GM12891 (cell line): ENCODE data around the gene ECSCR.

Source experiments
- POLR2A ChIP-seq: IDR thresholded peaks from 2 replicates; pipeline ENCODE4 v1.6.1; 2011; ENCODE audit warnings: low read depth, low read length, control low read depth
- POLR2AphosphoS5 ChIP-seq: IDR thresholded peaks from 2 replicates; pipeline ENCODE4 v1.6.1; 2011; ENCODE audit warnings: low read depth, low read length, control low read depth
- POU2F2 ChIP-seq: IDR thresholded peaks from 2 replicates; pipeline ENCODE4 v1.6.1; 2011; ENCODE audit warnings: low read depth, mild to moderate bottlenecking, control low read depth, low read length, moderate library complexity
- SPI1 ChIP-seq: IDR thresholded peaks from 2 replicates; pipeline ENCODE4 v1.6.1; 2011; ENCODE audit warnings: low read depth, low read length, control low read depth
- TAF1 ChIP-seq: IDR thresholded peaks from 2 replicates; pipeline ENCODE4 v1.6.1; 2011; ENCODE audit warnings: low read depth, low read length, control low read depth

DNA sequence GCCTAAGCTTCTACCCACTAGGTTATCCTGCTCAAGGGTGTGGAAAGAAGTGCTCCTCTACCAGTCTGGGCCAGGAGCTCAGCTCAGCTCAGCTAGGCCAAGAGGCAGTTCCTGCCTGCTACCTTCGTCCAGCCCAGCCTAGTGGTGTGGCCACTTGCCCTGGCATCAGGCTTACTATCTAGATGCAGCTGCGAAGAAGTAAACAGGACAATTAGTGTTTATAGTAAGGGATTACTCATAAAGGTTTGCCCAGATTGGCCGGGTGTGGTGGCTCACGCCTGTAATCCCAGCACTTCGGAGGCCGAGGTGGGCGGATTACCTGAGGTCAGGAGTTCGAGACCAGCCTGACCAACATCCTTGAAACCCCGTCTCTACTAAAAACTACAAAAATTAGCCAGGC lies 45.9 kb downstream of the ECSCR start:
- TF ChIP-seq POLR2A (no peak), POLR2AphosphoS5 (no peak), TAF1 (no peak), SPI1 (no peak), POU2F2 (no peak)
